ENCODE measurements around the gene ESYT3. TPM values are rescaled to one million over a fixed set of nuclear protein-coding genes. Genes with fewer than 3 reads are reported as not detected.

Gene ESYT3
- polyA plus RNA-seq, 1 experiment, result 0.01 TPM

DNA sequence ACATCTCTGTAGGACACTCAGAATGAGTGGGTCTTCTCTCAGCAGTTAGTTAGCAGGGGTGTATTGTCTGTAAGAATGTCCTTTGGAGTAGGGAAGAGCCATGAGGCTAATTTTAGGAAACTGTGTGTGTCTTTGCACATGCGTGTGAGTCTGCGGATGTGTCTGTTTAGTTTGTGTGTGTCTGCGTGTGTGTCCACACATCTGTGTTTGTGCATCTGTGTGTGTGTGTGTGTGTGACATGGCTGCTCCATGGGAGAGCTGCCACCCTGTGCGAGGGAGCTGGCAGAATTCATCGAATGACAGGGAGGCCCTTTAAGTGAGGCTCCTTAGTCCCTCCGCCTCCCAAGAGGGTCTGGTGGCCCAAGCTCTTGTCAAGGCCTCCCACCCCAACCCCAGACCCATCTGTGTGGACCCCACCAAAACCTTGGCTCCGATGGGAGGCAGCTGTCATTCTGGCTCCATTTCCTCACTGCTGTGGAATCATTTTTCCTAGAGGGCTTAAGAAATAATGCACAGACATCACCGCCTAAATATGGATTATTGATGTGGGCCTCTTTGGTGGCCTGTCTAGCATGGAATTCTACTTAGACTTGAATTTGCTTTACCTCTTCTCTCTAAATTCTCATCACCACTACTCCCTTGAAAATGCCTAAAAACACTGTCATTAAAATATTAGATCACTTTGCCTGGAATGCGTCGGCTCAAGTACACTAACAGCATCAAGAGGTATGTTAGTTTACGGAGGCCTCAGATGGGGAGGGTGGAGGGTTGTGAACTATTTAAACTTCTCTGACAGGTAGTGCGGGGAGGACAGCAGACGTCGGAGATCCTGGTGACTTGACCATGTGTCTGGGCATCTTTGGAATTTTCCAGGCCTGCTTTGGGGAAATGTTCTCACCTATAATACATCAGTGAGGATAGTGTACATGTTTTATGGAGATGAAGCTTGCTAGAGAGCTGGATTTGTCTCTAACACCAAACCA lies 9.4 kb downstream of the ESYT3 start:
- POLR2A ChIA-PET, result no interaction called here
- CTCF ChIA-PET, result interaction anchor here (1.1 kb wide), 1 partner anchor 36 kb away, joined by 3 read pairs; no protein-coding TSS in a partner anchor
- peaks cover 6% of the 10 kb centered on the region for H3K27me3 ChIP-seq (ENCODE audit: control insufficient read depth, insufficient read depth, low read length)
- no peak overlapping the region for H3K4me3 ChIP-seq (ENCODE audit: low read depth, low read length)
- H3K9me3 ChIP-seq (ENCODE audit: control insufficient read depth, insufficient read depth, low read length), result no peaks in the 10 kb centered on the region
- TF ChIP-seq, protein P1, sequence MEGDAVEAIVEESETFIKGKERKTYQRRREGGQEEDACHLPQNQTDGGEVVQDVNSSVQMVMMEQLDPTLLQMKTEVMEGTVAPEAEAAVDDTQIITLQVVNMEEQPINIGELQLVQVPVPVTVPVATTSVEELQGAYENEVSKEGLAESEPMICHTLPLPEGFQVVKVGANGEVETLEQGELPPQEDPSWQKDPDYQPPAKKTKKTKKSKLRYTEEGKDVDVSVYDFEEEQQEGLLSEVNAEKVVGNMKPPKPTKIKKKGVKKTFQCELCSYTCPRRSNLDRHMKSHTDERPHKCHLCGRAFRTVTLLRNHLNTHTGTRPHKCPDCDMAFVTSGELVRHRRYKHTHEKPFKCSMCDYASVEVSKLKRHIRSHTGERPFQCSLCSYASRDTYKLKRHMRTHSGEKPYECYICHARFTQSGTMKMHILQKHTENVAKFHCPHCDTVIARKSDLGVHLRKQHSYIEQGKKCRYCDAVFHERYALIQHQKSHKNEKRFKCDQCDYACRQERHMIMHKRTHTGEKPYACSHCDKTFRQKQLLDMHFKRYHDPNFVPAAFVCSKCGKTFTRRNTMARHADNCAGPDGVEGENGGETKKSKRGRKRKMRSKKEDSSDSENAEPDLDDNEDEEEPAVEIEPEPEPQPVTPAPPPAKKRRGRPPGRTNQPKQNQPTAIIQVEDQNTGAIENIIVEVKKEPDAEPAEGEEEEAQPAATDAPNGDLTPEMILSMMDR (IDR thresholded peaks at IDR 0.05; ENCODE audit: low read depth, low read length), result no peak
- H3K27ac ChIP-seq (ENCODE audit: low read depth, low read length), result no peak overlapping the region
- DNase-seq (ENCODE audit: low read depth, low spot score), result no peak

DNA sequence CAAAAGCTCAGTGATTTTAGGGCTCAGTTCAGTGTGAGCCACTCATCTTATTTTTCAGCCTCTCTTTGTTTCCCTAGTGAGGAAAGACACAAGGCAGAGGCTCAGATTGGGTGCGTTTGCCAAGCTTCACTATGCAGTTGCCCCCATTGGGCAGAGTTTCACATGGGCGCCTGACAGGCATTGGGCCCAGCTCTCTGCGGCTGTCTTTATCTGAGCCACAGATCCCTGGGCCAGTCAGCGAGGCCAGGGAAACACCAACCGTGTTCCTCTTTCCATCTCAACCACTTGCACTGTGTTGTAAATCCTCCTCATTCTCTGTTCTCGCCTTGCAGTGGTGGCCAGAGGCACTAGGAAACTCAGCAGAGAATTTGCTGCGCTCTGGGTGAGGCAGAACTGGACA lies 10.8 kb downstream of the ESYT3 start:
- CTCF ChIA-PET, result interaction anchor here (0.8 kb wide), 1 partner anchor 470 kb away, joined by 4 read pairs; no protein-coding TSS in a partner anchor
- H3K27me3 ChIP-seq (ENCODE audit: control insufficient read depth, insufficient read depth, low read length), result peaks cover 3% of the 10 kb centered on the region
- H3K9me3 ChIP-seq (ENCODE audit: control insufficient read depth, insufficient read depth, low read length), result no peaks in the 10 kb centered on the region
- POLR2A ChIA-PET, result no interaction called here
- TF ChIP-seq, protein P1 (IDR thresholded peaks at IDR 0.05; ENCODE audit: low read depth, low read length), result no peak
- no peak overlapping the region for H3K27ac ChIP-seq (ENCODE audit: low read depth, low read length)
- H3K4me3 ChIP-seq (ENCODE audit: low read depth, low read length), result no peak overlapping the region
- DNase-seq (ENCODE audit: low read depth, low spot score), result no peak

DNA sequence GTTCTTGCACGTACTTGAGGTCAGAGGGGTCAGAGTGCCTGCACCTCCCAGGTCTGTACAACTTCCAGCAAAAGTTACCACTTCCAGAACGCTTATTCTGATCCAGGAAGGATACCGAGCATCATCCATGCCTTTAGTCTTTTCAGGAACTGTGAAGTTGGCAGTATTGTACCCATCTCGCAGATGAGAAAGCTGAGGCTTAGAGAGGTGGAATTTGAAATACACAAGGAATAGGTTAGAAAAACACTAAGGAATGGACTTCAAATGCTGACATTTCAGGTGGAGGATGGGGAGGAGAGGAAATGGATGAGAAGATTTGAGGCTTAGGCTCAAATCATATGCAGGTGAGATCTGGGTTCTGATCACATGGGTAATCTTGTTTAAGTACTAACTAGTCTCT lies 11.2 kb downstream of the ESYT3 start:
- POLR2A ChIA-PET, result no interaction called here
- CTCF ChIA-PET, result no interaction called here
- Histone ChIP-seq H3K4me3 (ENCODE audit: low read depth, low read length) (no peak overlapping the region), H3K27me3 (ENCODE audit: control insufficient read depth, insufficient read depth, low read length) (peaks cover 2% of the 10 kb centered on the region), H3K27ac (ENCODE audit: low read depth, low read length) (no peak overlapping the region), H3K9me3 (ENCODE audit: control insufficient read depth, insufficient read depth, low read length) (no peaks in the 10 kb centered on the region)
- DNase-seq (ENCODE audit: low read depth, low spot score), result no peak
- TF ChIP-seq, protein P1 (IDR thresholded peaks at IDR 0.05; ENCODE audit: low read depth, low read length), result no peak

DNA sequence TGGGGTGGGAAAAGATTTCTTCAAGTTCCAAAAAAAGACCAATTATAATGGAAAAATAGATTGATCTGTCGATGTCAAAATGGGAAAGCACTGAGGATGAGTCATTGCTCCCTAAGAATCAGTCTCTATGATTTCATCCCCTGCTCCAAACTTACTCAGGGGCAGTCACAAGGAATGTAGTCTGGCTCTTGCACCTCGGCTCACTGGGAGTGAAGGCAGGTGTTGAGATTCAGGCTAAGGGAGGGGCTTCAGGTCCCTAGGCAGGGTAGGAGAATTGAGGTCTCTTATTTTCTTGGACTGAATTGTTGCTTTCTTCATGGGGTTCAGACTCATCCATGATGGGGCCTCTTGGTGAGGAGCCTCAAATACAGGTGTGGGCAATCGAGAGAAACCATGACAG lies 14.2 kb downstream of the ESYT3 start:
- Histone ChIP-seq H3K9me3 (ENCODE audit: control insufficient read depth, insufficient read depth, low read length) (peaks cover 6% of the 10 kb centered on the region), H3K27ac (ENCODE audit: low read depth, low read length) (no peak overlapping the region), H3K27me3 (ENCODE audit: control insufficient read depth, insufficient read depth, low read length) (peaks cover 5% of the 10 kb centered on the region), H3K4me3 (ENCODE audit: low read depth, low read length) (no peak overlapping the region)
- CTCF ChIA-PET, result interaction anchor here (1.5 kb wide), 1 partner anchor 30 kb away, joined by 3 read pairs; no protein-coding TSS in a partner anchor
- POLR2A ChIA-PET, result no interaction called here
- no peak for DNase-seq (ENCODE audit: low read depth, low spot score)
- TF ChIP-seq, protein P1 (IDR thresholded peaks at IDR 0.05; ENCODE audit: low read depth, low read length), result no peak

DNA sequence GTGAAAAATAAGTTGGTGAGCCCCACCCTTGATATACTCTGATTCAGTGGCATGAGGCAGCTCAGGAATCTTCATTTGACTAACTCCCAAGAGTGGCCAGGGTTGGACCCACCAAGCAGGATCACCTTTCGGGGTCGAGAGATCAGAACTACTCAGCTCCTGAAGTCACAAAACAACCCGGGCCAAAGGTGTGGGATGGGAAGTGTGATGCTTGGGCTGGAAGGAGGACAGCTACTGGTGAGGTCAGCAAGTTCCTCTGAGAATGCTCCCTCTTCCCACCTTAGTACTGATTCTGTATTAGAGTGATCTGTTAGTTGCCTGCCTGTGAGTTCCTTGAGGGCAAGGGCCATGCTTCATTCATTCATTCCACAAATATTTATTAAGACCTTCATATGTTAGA lies 15.1 kb downstream of the ESYT3 start:
- CTCF ChIA-PET, result no interaction called here
- POLR2A ChIA-PET, result no interaction called here
- TF ChIP-seq, protein P1 (IDR thresholded peaks at IDR 0.05; ENCODE audit: low read depth, low read length), result no peak
- no peak for DNase-seq (ENCODE audit: low read depth, low spot score)
- Histone ChIP-seq H3K9me3 (ENCODE audit: control insufficient read depth, insufficient read depth, low read length) (peaks cover 6% of the 10 kb centered on the region), H3K27me3 (ENCODE audit: control insufficient read depth, insufficient read depth, low read length) (peaks cover 3% of the 10 kb centered on the region), H3K27ac (ENCODE audit: low read depth, low read length) (no peak overlapping the region), H3K4me3 (ENCODE audit: low read depth, low read length) (no peak overlapping the region)
